ENCODE measurements around the gene CHP1. TPM values are rescaled to one million over a fixed set of nuclear protein-coding genes. Genes with fewer than 3 reads are reported as not detected.

The CHP1 gene
- polyA plus RNA-seq, 1 of the 3 experiments (the other 2 are of a cell fraction): 30.5 TPM

DNA sequence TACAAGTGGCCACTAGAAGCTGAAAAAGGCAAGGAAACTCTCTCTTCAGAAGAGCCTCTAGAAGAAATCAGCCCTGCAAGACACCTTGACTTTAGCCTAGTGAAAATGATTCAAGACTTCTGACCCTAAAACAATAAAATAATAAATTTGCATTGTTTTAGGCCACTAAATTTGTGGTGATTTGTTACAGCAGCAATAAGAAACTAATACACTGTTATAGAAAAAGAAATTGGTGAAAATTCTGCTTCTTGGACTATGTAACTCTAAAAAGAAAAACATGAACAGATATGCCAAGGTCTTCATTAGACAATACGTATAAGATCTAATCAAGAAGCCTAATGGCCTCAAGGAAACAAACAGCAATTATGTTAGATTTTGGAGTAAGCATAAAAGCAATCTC is 36.6 kb upstream of the CHP1 start:
- no peak overlapping the region for H3K9ac ChIP-seq
- H3K9me2 ChIP-seq: no peaks in the 10 kb centered on the region
- H3K36me3 ChIP-seq (replicated peaks in 1 of 2; ENCODE audit: control insufficient read depth in 1 of 2, insufficient read depth in 2 of 2, low read length in 1 of 2): no peaks in the 10 kb centered on the region
- H3K4me1 ChIP-seq (ENCODE audit: control insufficient read depth in 1 of 2, insufficient read depth in 2 of 2, low read depth in 1 of 2, low read length in 1 of 2): no peaks in the 10 kb centered on the region
- H3K9me3 ChIP-seq: no peaks in the 10 kb centered on the region
- H3K4me3 ChIP-seq (ENCODE audit: low read depth in 2 of 2, low read length in 1 of 2): no peak overlapping the region
- TF ChIP-seq FOXM1 (IDR thresholded peaks at IDR 0.05; ENCODE audit: low read depth): no peak
- TF ChIP-seq, protein P1, sequence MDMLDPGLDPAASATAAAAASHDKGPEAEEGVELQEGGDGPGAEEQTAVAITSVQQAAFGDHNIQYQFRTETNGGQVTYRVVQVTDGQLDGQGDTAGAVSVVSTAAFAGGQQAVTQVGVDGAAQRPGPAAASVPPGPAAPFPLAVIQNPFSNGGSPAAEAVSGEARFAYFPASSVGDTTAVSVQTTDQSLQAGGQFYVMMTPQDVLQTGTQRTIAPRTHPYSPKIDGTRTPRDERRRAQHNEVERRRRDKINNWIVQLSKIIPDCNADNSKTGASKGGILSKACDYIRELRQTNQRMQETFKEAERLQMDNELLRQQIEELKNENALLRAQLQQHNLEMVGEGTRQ (IDR thresholded peaks at IDR 0.05; ENCODE audit: borderline replicate concordance, low read depth, low read length): no peak
- no peak for TF ChIP-seq MAX (IDR thresholded peaks at IDR 0.05; ENCODE audit: low read depth)
- TF ChIP-seq USF1 (IDR thresholded peaks at IDR 0.05; ENCODE audit: borderline replicate concordance, low read depth): no peak
- TF ChIP-seq CHD2 (IDR thresholded peaks at IDR 0.05; ENCODE audit: low read length, partially characterized antibody): no peak
- no peak for TF ChIP-seq SIN3A (IDR thresholded peaks at IDR 0.05; ENCODE audit: borderline replicate concordance, low read depth, low read length)
- TF ChIP-seq MEF2A (IDR thresholded peaks at IDR 0.05; ENCODE audit: borderline replicate concordance, low read depth): no peak
- no peak for TF ChIP-seq FOSL2 (IDR thresholded peaks at IDR 0.05; ENCODE audit: borderline replicate concordance, low read depth)
- no peak for TF ChIP-seq CTCF (IDR thresholded peaks at IDR 0.05)
- TF ChIP-seq MXI1 (IDR thresholded peaks at IDR 0.05; ENCODE audit: low read depth, low read length): no peak
- no peak for TF ChIP-seq RXRA (IDR thresholded peaks at IDR 0.05; ENCODE audit: borderline replicate concordance, low read depth)
- TF ChIP-seq TAF1 (IDR thresholded peaks at IDR 0.05; ENCODE audit: borderline replicate concordance, low read depth, low read length): no peak
- no peak for TF ChIP-seq YY1 (IDR thresholded peaks at IDR 0.05; ENCODE audit: low read depth)
- TF ChIP-seq TCF12 (IDR thresholded peaks at IDR 0.05): no peak
- H2AFZ ChIP-seq (ENCODE audit: low read depth): no peak overlapping the region
- H3K27ac ChIP-seq (ENCODE audit: low read depth in 2 of 2, low read length in 1 of 2): no peak overlapping the region
- H3F3A ChIP-seq (replicated peaks; ENCODE audit: insufficient read depth): no peaks in the 10 kb centered on the region
- ChIA-PET POLR2A (no interaction called here), CTCF (interaction anchor here (0.8 to 1.6 kb wide), 3 partner anchors 8 to 288 kb away, joined by 3 to 7 read pairs (median 3); no protein-coding TSS in a partner anchor)
- H3K27me3 ChIP-seq (ENCODE audit: insufficient read depth): no peaks in the 10 kb centered on the region
- no peaks in the 10 kb centered on the region for H4K20me1 ChIP-seq (ENCODE audit: insufficient read depth)
- H3K4me2 ChIP-seq: no peak overlapping the region
- H3K79me2 ChIP-seq (ENCODE audit: insufficient read depth): no peaks in the 10 kb centered on the region
- 86% methylated on average over 1 of the region's 1 CpG for WGBS (ENCODE audit: low lambda C conversion rate)
- DNase-seq: no peak

- Histone ChIP-seq H3K27me3 (ENCODE audit: insufficient read depth) (no peaks in the 10 kb centered on the region), H3K9me3 (no peaks in the 10 kb centered on the region), H3K79me2 (ENCODE audit: insufficient read depth) (no peaks in the 10 kb centered on the region), H2AFZ (ENCODE audit: low read depth) (no peak overlapping the region), H3F3A (replicated peaks; ENCODE audit: insufficient read depth) (no peaks in the 10 kb centered on the region), H3K4me1 (ENCODE audit: control insufficient read depth in 1 of 2, insufficient read depth in 2 of 2, low read depth in 1 of 2, low read length in 1 of 2) (no peaks in the 10 kb centered on the region), H3K9ac (no peak overlapping the region), H3K27ac (ENCODE audit: low read depth in 2 of 2, low read length in 1 of 2) (no peak overlapping the region), H3K4me2 (no peak overlapping the region), H3K36me3 (replicated peaks in 1 of 2; ENCODE audit: control insufficient read depth in 1 of 2, insufficient read depth in 2 of 2, low read length in 1 of 2) (no peaks in the 10 kb centered on the region), H3K9me2 (no peaks in the 10 kb centered on the region), H3K4me3 (ENCODE audit: low read depth in 2 of 2, low read length in 1 of 2) (no peak overlapping the region), H4K20me1 (ENCODE audit: insufficient read depth) (no peaks in the 10 kb centered on the region)
- no peak for DNase-seq
- ChIA-PET POLR2A (no interaction called here), CTCF (interaction anchor here (1.2 to 1.7 kb wide), 3 partner anchors 14 to 31 kb away, joined by 3 to 7 read pairs (median 5); partner anchors contain the start of genes CHP1 and EXD1)
- TF ChIP-seq RFX5 (IDR thresholded peaks at IDR 0.05; ENCODE audit: low read length): no peak
- no peak for TF ChIP-seq FOXM1 (IDR thresholded peaks at IDR 0.05; ENCODE audit: low read depth)
- TF ChIP-seq TCF12 (IDR thresholded peaks at IDR 0.05): no peak
- no peak for TF ChIP-seq EP300 (IDR thresholded peaks at IDR 0.05; ENCODE audit: borderline replicate concordance in 1 of 2, low read depth in 1 of 2, low read length in 1 of 2)
- no peak for TF ChIP-seq GATA2 (CRISPR knock-in tag; IDR thresholded peaks at IDR 0.05)
- TF ChIP-seq CTCF (IDR thresholded peaks at IDR 0.05): no peak
- TF ChIP-seq MAX (IDR thresholded peaks at IDR 0.05; ENCODE audit: low read depth): no peak
- no peak for TF ChIP-seq NRF1 (IDR thresholded peaks at IDR 0.05; ENCODE audit: low read depth, low read length)
- no peak for TF ChIP-seq MEF2A (IDR thresholded peaks at IDR 0.05; ENCODE audit: borderline replicate concordance, low read depth)
- TF ChIP-seq EZH2phosphoT487 (IDR thresholded peaks at IDR 0.05; ENCODE audit: borderline replicate concordance, low read depth): no peak
- TF ChIP-seq RXRA (IDR thresholded peaks at IDR 0.05; ENCODE audit: borderline replicate concordance, low read depth): no peak
- no peak for TF ChIP-seq TAF1 (IDR thresholded peaks at IDR 0.05; ENCODE audit: borderline replicate concordance, low read depth, low read length)
- TF ChIP-seq PBX3 (IDR thresholded peaks at IDR 0.05): no peak
These were observed 31.6 kb upstream of the CHP1 start for GRCh38 chr15:41199470-41199869.

All from SK-N-SH (cell line).